PC-9 (cell line): ENCODE data around the gene CBFA2T3. TPM values are rescaled to one million over a fixed set of nuclear protein-coding genes. Genes with fewer than 3 reads are reported as not detected.

Experiments used
- BruUV-seq: library from RNA; stranded (reverse); fragments of 400-500 nt; replicated peaks from 2 replicates; lab custom pipeline; 2021; lab: Mats Ljungman, UMichigan
- CTCF ChIA-PET: fragments of 300-600 bp; sonication (Branson Sonifier 250); formaldehyde crosslinking; loops from one replicate; lab custom pipeline; 2022; ENCODE audit warnings: antibody characterized with exemption; lab: Charles Lee
- POLR2A ChIA-PET: fragments of 300-600 bp; sonication (Branson Sonifier 250); formaldehyde crosslinking; loops from one replicate; lab custom pipeline; 2022; ENCODE audit warnings: antibody characterized with exemption; ENCODE audit not compliant: unreplicated experiment; lab: Charles Lee
- DNase-seq, 2 experiments: peaks; one replicate each; pipeline versions ENCODE4 v3.0.0 to v3.0.0-alpha.2; 2015 to 2022; ENCODE audit warnings: mixed read lengths in 1 of 2
- H2AFZ ChIP-seq: fragments of 200-600 bp; sonication (generic); 2 replicates; pipeline ENCODE4 v1.8.1; 2017; ENCODE audit warnings: antibody characterized with exemption
- H3F3A ChIP-seq: fragments of 200-600 bp; sonication (generic); 2 replicates; pipeline ENCODE4 v1.8.1; 2017; ENCODE audit warnings: antibody characterized with exemption, mild to moderate bottlenecking, low read depth; ENCODE audit not compliant: insufficient read depth
- H3K27ac ChIP-seq: fragments of 200-600 bp; sonication (generic); 2 replicates; pipeline ENCODE4 v1.6.1; 2016; ENCODE audit warnings: mixed run types
- H3K27me3 ChIP-seq: fragments of 200-600 bp; sonication (generic); 2 replicates; pipeline ENCODE4 v1.6.1; 2016; ENCODE audit warnings: low read depth, mixed run types; ENCODE audit not compliant: insufficient read depth
- H3K36me3 ChIP-seq: fragments of 200-600 bp; sonication (generic); 2 replicates; pipeline ENCODE4 v1.6.1; 2016; ENCODE audit warnings: low read depth, mixed run types
- H3K4me1 ChIP-seq: fragments of 200-600 bp; sonication (generic); replicated peaks from 2 replicates; pipeline ENCODE4 v1.6.1; 2016; ENCODE audit warnings: mixed run types; ENCODE audit not compliant: insufficient read depth
- H3K4me2 ChIP-seq: fragments of 200-600 bp; sonication (generic); 2 replicates; pipeline ENCODE4 v1.6.1; 2017; ENCODE audit warnings: mixed run types
- H3K4me3 ChIP-seq: fragments of 200-600 bp; sonication (generic); 2 replicates; pipeline ENCODE4 v1.6.1; 2016; ENCODE audit warnings: mixed run types
- H3K79me2 ChIP-seq: fragments of 200-600 bp; sonication (generic); 2 replicates; pipeline ENCODE4 v1.6.1; 2017; ENCODE audit warnings: low read depth, mixed run types
- H3K9me2 ChIP-seq: fragments of 200-600 bp; sonication (generic); 2 replicates; pipeline ENCODE4 v1.8.1; 2017; ENCODE audit warnings: mild to moderate bottlenecking; ENCODE audit not compliant: insufficient read depth
- H3K9me3 ChIP-seq: fragments of 200-600 bp; sonication (generic); 2 replicates; pipeline ENCODE4 v1.8.1; 2016; ENCODE audit warnings: low read depth; ENCODE audit not compliant: insufficient read depth
- H4K20me1 ChIP-seq: fragments of 200-600 bp; sonication (generic); 2 replicates; pipeline ENCODE4 v1.8.1; 2017; ENCODE audit not compliant: insufficient read depth
- CTCF ChIP-seq: fragments of 200-600 bp; sonication (generic); conservative IDR thresholded peaks from 2 replicates; pipeline ENCODE4 v1.6.1; 2017; ENCODE audit warnings: mixed run types, antibody characterized with exemption, mild to moderate bottlenecking, moderate library complexity
- EZH2 ChIP-seq: fragments of 200-600 bp; sonication (generic); IDR thresholded peaks from 2 replicates; pipeline ENCODE4 v1.8.0; 2017; ENCODE audit warnings: antibody characterized with exemption, low read depth
- intact Hi-C: fragments of 100-400 bp; cut with micrococcal nuclease; formaldehyde crosslinking; loops from one replicate; pipeline ENCODE4 v1.10.0; 2022; ENCODE audit not compliant: unreplicated experiment
- total RNA-seq: library from RNA; stranded (reverse); gene quantifications from 2 replicates; pipeline ENCODE4 v1.2.3, GENCODE V29; 2021

CBFA2T3 gene
- total RNA-seq, 1 experiment from 2014 or later: 1.0 TPM

- no peaks in the 10 kb centered on the region for H3K4me1 ChIP-seq
- H3K79me2 ChIP-seq: no peaks in the 10 kb centered on the region
- H4K20me1 ChIP-seq: no peaks in the 10 kb centered on the region
- ChIA-PET CTCF (no interaction called here), POLR2A (no interaction called here)
- peaks cover 10% of the 10 kb centered on the region; the same call in 1 of the 2 replicates for H3K9me3 ChIP-seq
- H3K4me2 ChIP-seq: no peak overlapping the region
- TF ChIP-seq CTCF (no peak), EZH2 (no peak)
- no TSS peak for BruUV-seq
- intact Hi-C loops: no loop called here
- DNase-seq: no peak
- H3F3A ChIP-seq: no peaks in the 10 kb centered on the region
- no peak overlapping the region for H2AFZ ChIP-seq
- no peaks in the 10 kb centered on the region for H3K9me2 ChIP-seq
- H3K4me3 ChIP-seq: no peak overlapping the region
- H3K36me3 ChIP-seq: no peaks in the 10 kb centered on the region
- H3K27me3 ChIP-seq: peaks cover 57% of the 10 kb centered on the region
- H3K27ac ChIP-seq: no peak overlapping the region
These were observed 18.9 kb upstream of the CBFA2T3 start for GRCh38 chr16:88995746-88996535.

GRCh38 chr16:88995194-88995593 lies 18.2 kb upstream of the CBFA2T3 start:
- Histone ChIP-seq H3K9me2 (no peaks in the 10 kb centered on the region), H3K36me3 (no peaks in the 10 kb centered on the region), H3F3A (no peaks in the 10 kb centered on the region), H3K9me3 (peaks cover 10% of the 10 kb centered on the region; the same call in 1 of the 2 replicates), H3K27ac (no peak overlapping the region), H3K79me2 (no peaks in the 10 kb centered on the region), H4K20me1 (no peaks in the 10 kb centered on the region), H2AFZ (no peak overlapping the region), H3K27me3 (peaks cover 63% of the 10 kb centered on the region), H3K4me2 (no peak overlapping the region), H3K4me3 (no peak overlapping the region), H3K4me1 (no peaks in the 10 kb centered on the region)
- ChIA-PET POLR2A (no interaction called here), CTCF (no interaction called here)
- intact Hi-C loops: no loop called here
- BruUV-seq: no TSS peak
- TF ChIP-seq EZH2 (no peak), CTCF (no peak)
- DNase-seq: no peak

- intact Hi-C loops: no loop called here
- H3K4me3 ChIP-seq: no peak overlapping the region
- H3K79me2 ChIP-seq: no peaks in the 10 kb centered on the region
- BruUV-seq: no TSS peak
- no peak overlapping the region for H2AFZ ChIP-seq
- peaks cover 68% of the 10 kb centered on the region for H3K27me3 ChIP-seq
- H3K9me3 ChIP-seq: peaks cover 10% of the 10 kb centered on the region; the same call in 1 of the 2 replicates
- POLR2A ChIA-PET: no interaction called here
- CTCF ChIA-PET: no interaction called here
- TF ChIP-seq CTCF: no peak
- TF ChIP-seq EZH2: no peak
- no peaks in the 10 kb centered on the region for H3K36me3 ChIP-seq
- no peaks in the 10 kb centered on the region for H3K4me1 ChIP-seq
- no peak for DNase-seq
- H3K9me2 ChIP-seq: no peaks in the 10 kb centered on the region
- H3K27ac ChIP-seq: no peak overlapping the region
- H3K4me2 ChIP-seq: no peak overlapping the region
- H3F3A ChIP-seq: no peaks in the 10 kb centered on the region
- H4K20me1 ChIP-seq: no peaks in the 10 kb centered on the region
These were observed 17.7 kb upstream of the CBFA2T3 start for GRCh38 chr16:88994695-88995094.
